Activated naive CD4-positive, alpha-beta T cell treated with anti-CD3 and anti-CD28 coated beads for 36 hours (primary cell): Measurements from ENCODE around the gene KIAA1328. TPM values are rescaled to one million over a fixed set of nuclear protein-coding genes. Genes with fewer than 3 reads are reported as not detected.

ENCODE experiments used
- CTCF ChIA-PET: fragments of 350-600 bp; sonication (Branson Sonifier 250); formaldehyde crosslinking; loops from one replicate; lab custom pipeline; 2021; ENCODE audit warnings: antibody characterized with exemption; lab: Charles Lee
- DNase-seq: peaks from one replicate; pipeline ENCODE4 v3.0.0-alpha.2; 2020
- H3K27ac Mint-ChIP-seq: one replicate; pipeline ENCODE4 v1.8.0; 2021; ENCODE audit warnings: mild to moderate bottlenecking, mixed read lengths
- H3K27me3 Mint-ChIP-seq: one replicate; pipeline ENCODE4 v1.8.0; 2021; ENCODE audit warnings: low read depth, mixed read lengths
- H3K36me3 Mint-ChIP-seq: one replicate; pipeline ENCODE4 v1.8.0; 2021; ENCODE audit warnings: low read depth, mixed read lengths
- H3K4me1 Mint-ChIP-seq: one replicate; pipeline ENCODE4 v1.8.0; 2021; ENCODE audit warnings: low read depth, mixed read lengths
- H3K4me3 Mint-ChIP-seq: one replicate; pipeline ENCODE4 v1.8.0; 2021; ENCODE audit warnings: mild to moderate bottlenecking, moderate library complexity, mixed read lengths
- H3K9me3 Mint-ChIP-seq: one replicate; pipeline ENCODE4 v1.8.0; 2021; ENCODE audit warnings: mixed read lengths
- intact Hi-C: fragments of 100-400 bp; cut with micrococcal nuclease; formaldehyde crosslinking; loops from one replicate; pipeline ENCODE4 v1.15.1; 2023
- total RNA-seq, 2 experiments: library from RNA; stranded (reverse); gene quantifications; one replicate each; pipeline ENCODE4 v1.2.3, GENCODE V29; 2021

Gene KIAA1328
- total RNA-seq, 2 experiments from 2014 or later = 7.2 to 7.8 TPM

DNA sequence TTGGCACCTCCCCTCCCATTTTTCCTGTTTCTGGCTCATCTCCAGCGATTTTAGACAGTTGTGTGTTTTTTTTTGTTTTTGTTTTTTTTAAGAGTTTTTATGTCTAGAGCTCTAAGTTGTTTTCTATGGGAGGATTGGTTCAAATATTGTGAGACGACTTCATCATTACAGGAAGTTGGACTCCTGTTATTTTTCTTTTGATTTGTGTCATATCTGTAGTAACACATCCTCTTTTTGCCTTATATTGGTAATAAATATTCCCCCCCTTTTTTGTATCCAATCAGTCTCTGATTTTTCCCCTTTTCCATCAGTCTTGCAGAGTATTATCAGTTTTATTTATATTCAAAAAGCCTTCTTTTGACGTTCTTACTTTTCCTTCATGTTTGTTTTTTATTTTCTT is 89.0 kb downstream of the KIAA1328 start:
- H3K27ac Mint-ChIP-seq = no peak overlapping the region
- intact Hi-C loops = no loop called here
- no peaks in the 10 kb centered on the region for H3K9me3 Mint-ChIP-seq
- peaks cover 18% of the 10 kb centered on the region for H3K36me3 Mint-ChIP-seq
- DNase-seq = no peak
- peaks cover 7% of the 10 kb centered on the region for H3K4me1 Mint-ChIP-seq
- no peak overlapping the region for H3K4me3 Mint-ChIP-seq
- no peaks in the 10 kb centered on the region for H3K27me3 Mint-ChIP-seq
- CTCF ChIA-PET = no interaction called here

- Mint-ChIP-seq H3K4me3 (no peak overlapping the region), H3K36me3 (peaks cover 20% of the 10 kb centered on the region), H3K27me3 (no peaks in the 10 kb centered on the region), H3K9me3 (no peaks in the 10 kb centered on the region), H3K4me1 (no peaks in the 10 kb centered on the region), H3K27ac (no peak overlapping the region)
- DNase-seq = no peak
- intact Hi-C loops = no loop called here
- CTCF ChIA-PET = no interaction called here
These were observed 100.7 kb downstream of the KIAA1328 start for GRCh38 chr18:36929601-36930000.

DNA sequence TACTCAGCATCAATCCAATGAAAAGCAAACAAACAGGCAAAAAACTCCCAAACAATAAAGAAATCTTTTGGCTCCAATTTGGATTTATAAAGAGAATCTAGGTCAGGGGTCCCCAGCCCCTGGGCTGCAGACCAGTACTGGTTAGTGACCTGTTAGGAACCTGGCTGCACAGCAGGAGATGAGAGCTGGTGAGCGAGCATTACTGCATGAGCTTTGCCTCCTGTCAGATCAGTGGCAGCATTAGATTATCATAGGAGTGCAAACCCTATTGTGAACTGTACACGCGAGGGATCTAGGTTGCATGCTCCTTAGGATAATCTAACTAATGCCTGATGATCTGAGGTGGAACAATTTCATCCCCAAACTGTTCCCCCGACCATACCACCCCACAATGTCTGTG is 102.2 kb downstream of the KIAA1328 start:
- intact Hi-C loops = no loop called here
- Mint-ChIP-seq H3K9me3 (peaks cover 4% of the 10 kb centered on the region), H3K4me3 (no peak overlapping the region), H3K27me3 (no peaks in the 10 kb centered on the region), H3K36me3 (peaks cover 23% of the 10 kb centered on the region), H3K27ac (no peak overlapping the region), H3K4me1 (no peaks in the 10 kb centered on the region)
- DNase-seq = no peak
- CTCF ChIA-PET = interaction anchor here (2.8 kb wide), 1 partner anchor 11 kb away, joined by 9 read pairs; no protein-coding TSS in a partner anchor

DNA sequence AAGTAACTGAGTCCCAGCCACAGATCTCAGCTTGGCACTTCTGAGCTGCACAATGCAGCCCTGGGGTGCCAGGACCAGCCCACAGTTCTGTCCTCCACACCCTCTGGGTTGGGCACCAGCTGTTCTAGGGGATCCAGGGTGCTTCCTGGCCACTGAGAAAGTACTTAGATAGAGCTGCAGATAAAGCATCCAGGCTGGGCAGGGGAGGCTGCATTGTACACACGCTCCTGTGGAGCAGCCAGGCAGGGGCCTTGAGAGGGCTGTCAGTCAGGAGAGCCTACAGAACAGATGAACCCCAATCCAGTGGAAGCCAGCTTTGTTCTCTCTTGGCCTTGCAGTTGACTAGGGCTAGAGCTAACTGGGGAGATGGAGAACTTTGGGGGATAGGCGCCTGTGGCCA is 104.6 kb downstream of the KIAA1328 start:
- Mint-ChIP-seq H3K27ac (no peak overlapping the region), H3K4me3 (no peak overlapping the region), H3K9me3 (peaks cover 13% of the 10 kb centered on the region), H3K36me3 (peaks cover 42% of the 10 kb centered on the region), H3K27me3 (no peaks in the 10 kb centered on the region), H3K4me1 (no peaks in the 10 kb centered on the region)
- CTCF ChIA-PET = interaction anchor here (1.0 kb wide), 1 partner anchor 8 kb away, joined by 4 read pairs; no protein-coding TSS in a partner anchor
- intact Hi-C loops = no loop called here
- DNase-seq = no peak

DNA sequence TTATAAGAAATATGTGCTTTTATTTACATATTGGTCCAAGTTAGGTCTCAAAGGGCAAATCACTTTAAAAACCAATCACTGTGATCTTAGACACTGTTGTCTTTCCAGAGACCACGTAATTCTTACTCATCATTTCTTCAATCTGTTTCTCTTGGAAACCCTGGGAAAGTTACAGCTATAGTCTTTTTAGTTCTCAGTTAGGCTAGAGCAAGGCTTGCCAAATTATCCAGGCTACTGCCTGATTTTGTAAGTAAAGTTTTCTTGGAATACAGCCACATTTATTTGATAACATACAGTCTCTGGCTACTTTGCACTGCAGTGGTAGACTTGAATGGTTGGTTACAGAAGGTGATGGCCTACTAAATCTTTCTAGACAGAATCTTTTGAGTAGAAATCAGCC is 106.0 kb downstream of the KIAA1328 start:
- Mint-ChIP-seq H3K4me3 (no peak overlapping the region), H3K9me3 (peaks cover 17% of the 10 kb centered on the region), H3K36me3 (peaks cover 44% of the 10 kb centered on the region), H3K27me3 (no peaks in the 10 kb centered on the region), H3K4me1 (no peaks in the 10 kb centered on the region), H3K27ac (no peak overlapping the region)
- DNase-seq = no peak
- CTCF ChIA-PET = interaction anchor here (0.6 kb wide), 1 partner anchor 910 kb away, joined by 3 read pairs; no protein-coding TSS in a partner anchor
- intact Hi-C loops = no loop called here

GRCh38 chr18:36942264-36942663 is 113.3 kb downstream of the KIAA1328 start:
- intact Hi-C loops = loop anchor here (2.0 to 5.0 kb wide), 4 partner anchors 399 to 595 kb away; no protein-coding TSS in a partner anchor
- peak; percentile 22 for DNase-seq
- no peaks in the 10 kb centered on the region for H3K27me3 Mint-ChIP-seq
- peaks cover 19% of the 10 kb centered on the region for H3K36me3 Mint-ChIP-seq
- H3K4me1 Mint-ChIP-seq = no peaks in the 10 kb centered on the region
- CTCF ChIA-PET = interaction anchor here (0.6 to 1.9 kb wide), 6 partner anchors 8 to 640 kb away, joined by 3 to 9 read pairs (median 3); no protein-coding TSS in a partner anchor
- H3K27ac Mint-ChIP-seq = no peak overlapping the region
- no peak overlapping the region for H3K4me3 Mint-ChIP-seq
- H3K9me3 Mint-ChIP-seq = peaks cover 9% of the 10 kb centered on the region

DNA sequence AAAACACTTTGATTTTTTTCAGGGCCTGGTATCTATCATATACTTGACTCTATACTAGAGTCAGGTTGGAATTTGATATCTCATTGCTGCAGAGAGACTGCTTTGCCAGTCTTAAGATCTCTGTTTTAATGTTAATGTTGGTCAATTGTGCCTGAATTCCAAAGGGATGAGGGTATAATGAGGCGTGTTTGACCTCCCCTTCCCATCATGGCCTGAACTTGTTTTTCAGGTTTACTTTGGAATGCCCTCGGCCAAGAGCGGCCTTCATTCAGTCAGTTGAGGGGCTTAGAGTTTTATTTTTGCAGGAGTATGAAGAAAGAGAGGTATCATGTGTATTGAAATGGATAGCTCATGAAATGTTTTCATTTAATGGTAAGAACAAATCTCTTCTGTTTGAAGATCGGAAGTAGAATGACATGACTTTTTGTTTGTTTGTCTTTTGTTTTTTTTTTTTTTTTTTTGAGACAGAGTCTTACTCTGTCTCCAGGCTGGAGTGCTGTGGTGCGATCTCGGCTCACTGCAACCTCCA is 119.0 kb downstream of the KIAA1328 start:
- Mint-ChIP-seq H3K4me1 (no peaks in the 10 kb centered on the region), H3K27ac (no peak overlapping the region), H3K9me3 (no peaks in the 10 kb centered on the region), H3K36me3 (peaks cover 9% of the 10 kb centered on the region), H3K27me3 (no peaks in the 10 kb centered on the region), H3K4me3 (no peak overlapping the region)
- intact Hi-C loops = no loop called here
- DNase-seq = no peak
- CTCF ChIA-PET = no interaction called here

DNA sequence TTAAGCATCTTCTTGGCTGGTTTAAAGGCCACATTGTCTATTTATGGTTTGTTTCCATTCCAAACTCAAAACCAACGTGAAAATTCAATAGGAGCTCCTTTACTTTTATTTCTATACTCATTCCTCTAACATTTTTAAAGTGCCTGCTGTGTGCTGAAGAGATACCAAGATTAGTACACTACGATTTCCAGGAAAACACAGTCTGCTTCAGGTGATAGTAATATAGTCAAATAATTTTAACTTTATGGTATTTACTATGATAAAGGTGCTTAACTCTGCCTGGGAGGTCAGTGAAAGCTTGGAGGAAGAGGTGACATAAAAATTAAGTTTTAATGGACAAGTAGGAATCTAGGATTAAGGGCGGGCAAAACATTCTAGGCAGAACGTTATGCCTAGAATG is 121.4 kb downstream of the KIAA1328 start:
- CTCF ChIA-PET = no interaction called here
- H3K4me3 Mint-ChIP-seq = no peak overlapping the region
- peaks cover 10% of the 10 kb centered on the region for H3K36me3 Mint-ChIP-seq
- no peaks in the 10 kb centered on the region for H3K9me3 Mint-ChIP-seq
- no peak overlapping the region for H3K27ac Mint-ChIP-seq
- no peak for DNase-seq
- H3K27me3 Mint-ChIP-seq = no peaks in the 10 kb centered on the region
- no peaks in the 10 kb centered on the region for H3K4me1 Mint-ChIP-seq
- intact Hi-C loops = no loop called here

DNA sequence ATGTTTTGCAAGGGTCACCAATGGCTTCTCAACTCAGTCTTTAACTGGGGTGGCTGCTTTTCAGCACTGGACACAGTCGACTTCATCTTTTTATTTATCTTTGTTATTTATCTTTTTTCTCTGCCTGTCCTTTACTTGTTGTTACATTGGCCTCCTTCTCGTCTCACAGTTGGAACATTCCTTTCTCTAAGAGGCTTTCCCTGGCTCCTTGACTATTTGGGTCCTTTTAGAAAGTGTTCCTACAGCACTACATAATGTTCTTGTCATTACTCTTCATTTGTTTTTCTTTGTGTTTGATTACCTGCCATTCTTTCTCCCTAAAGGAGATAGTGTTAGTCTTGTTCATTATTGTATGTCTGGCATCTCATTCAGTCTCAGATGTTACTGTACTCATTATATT is 122.0 kb downstream of the KIAA1328 start:
- H3K36me3 Mint-ChIP-seq = peaks cover 13% of the 10 kb centered on the region
- no peak overlapping the region for H3K27ac Mint-ChIP-seq
- intact Hi-C loops = no loop called here
- no peaks in the 10 kb centered on the region for H3K4me1 Mint-ChIP-seq
- no peaks in the 10 kb centered on the region for H3K27me3 Mint-ChIP-seq
- no peaks in the 10 kb centered on the region for H3K9me3 Mint-ChIP-seq
- no peak overlapping the region for H3K4me3 Mint-ChIP-seq
- CTCF ChIA-PET = no interaction called here
- DNase-seq = no peak

- no peak for DNase-seq
- Mint-ChIP-seq H3K27ac (no peak overlapping the region), H3K4me3 (no peak overlapping the region), H3K9me3 (peaks cover 2% of the 10 kb centered on the region), H3K4me1 (no peaks in the 10 kb centered on the region), H3K27me3 (no peaks in the 10 kb centered on the region), H3K36me3 (peaks cover 19% of the 10 kb centered on the region)
- intact Hi-C loops = no loop called here
- CTCF ChIA-PET = no interaction called here
These were observed 124.1 kb downstream of the KIAA1328 start for GRCh38 chr18:36953047-36953446.

GRCh38 chr18:36960038-36960437 is 131.1 kb downstream of the KIAA1328 start:
- peaks cover 15% of the 10 kb centered on the region for H3K9me3 Mint-ChIP-seq
- no peak overlapping the region for H3K4me3 Mint-ChIP-seq
- intact Hi-C loops = no loop called here
- H3K27ac Mint-ChIP-seq = no peak overlapping the region
- no peak for DNase-seq
- peaks cover 64% of the 10 kb centered on the region for H3K36me3 Mint-ChIP-seq
- no peaks in the 10 kb centered on the region for H3K4me1 Mint-ChIP-seq
- CTCF ChIA-PET = no interaction called here
- H3K27me3 Mint-ChIP-seq = no peaks in the 10 kb centered on the region

DNA sequence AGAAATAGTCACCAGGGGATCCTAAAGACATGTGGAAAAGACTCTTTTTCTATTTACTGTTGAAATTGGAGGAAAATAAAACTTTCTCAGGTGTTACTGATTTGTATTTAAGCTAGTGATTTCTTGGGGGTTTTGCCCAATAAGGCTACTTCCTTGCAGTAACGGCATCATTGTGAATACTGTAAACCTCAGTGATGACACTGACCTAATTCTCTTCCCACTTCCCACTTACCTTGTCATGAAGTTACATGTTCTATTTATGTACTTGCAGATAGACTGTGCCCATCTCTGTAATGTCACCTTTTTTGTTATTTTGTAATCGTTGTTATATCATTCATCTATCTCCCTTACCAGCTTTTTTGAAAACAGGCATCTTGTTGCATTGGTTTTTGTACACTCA is 134.5 kb downstream of the KIAA1328 start:
- Mint-ChIP-seq H3K27ac (no peak overlapping the region), H3K9me3 (peaks cover 27% of the 10 kb centered on the region), H3K4me1 (no peaks in the 10 kb centered on the region), H3K27me3 (no peaks in the 10 kb centered on the region), H3K36me3 (peaks cover 63% of the 10 kb centered on the region), H3K4me3 (no peak overlapping the region)
- intact Hi-C loops = no loop called here
- CTCF ChIA-PET = no interaction called here
- DNase-seq = no peak

DNA sequence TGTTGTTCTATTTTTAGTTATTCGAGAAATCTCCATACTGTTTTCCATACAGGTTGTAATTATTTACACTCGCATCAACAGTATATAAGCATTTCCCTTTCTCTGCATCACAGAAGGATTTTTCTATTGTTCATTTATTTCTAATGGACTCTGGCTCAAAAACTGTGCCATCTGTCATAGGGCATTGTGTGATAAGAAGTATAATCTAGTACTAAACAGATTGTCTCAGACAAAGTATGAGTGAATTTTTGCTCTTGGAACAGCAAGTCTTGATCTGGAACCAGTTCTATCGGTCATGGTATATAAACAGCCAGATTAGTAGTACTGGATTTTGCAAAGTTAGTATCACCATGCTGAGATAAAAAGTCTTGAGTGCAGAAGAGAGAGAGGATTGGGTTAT is 145.8 kb downstream of the KIAA1328 start:
- no peak overlapping the region for H3K4me3 Mint-ChIP-seq
- H3K27ac Mint-ChIP-seq = no peak overlapping the region
- H3K9me3 Mint-ChIP-seq = peaks cover 28% of the 10 kb centered on the region
- peaks cover 37% of the 10 kb centered on the region for H3K36me3 Mint-ChIP-seq
- H3K4me1 Mint-ChIP-seq = no peaks in the 10 kb centered on the region
- no peaks in the 10 kb centered on the region for H3K27me3 Mint-ChIP-seq
- DNase-seq = no peak
- CTCF ChIA-PET = no interaction called here
- intact Hi-C loops = no loop called here
